Measurements from ENCODE around the gene HDAC10.
"Not testable (repeated sequence)": the region's sequence is repeated elsewhere in the genome, so short reads cannot be mapped to it uniquely, and the experiment has no call there.

DNA sequence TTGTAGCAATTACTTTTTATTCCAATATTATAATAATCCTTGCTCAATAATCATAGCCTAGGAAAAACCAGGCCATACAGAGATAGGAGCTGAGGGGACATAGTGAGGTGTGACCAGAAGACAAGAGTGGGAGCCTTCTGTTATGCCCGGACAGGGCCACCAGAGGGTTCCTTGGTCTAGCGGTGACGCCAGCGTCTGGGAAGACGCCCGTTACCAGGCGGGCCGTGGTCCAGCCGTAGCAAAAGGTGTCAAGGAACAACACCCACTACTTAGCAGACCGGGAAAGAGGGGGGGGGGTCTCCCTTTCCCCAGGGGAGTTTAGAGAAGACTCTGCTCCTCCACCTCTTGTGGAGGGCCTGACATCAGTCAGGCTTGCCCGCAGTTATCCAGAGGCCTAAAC, 22.3 kb upstream of the HDAC10 start:
- TF ChIP-seq EZH2 (IDR thresholded peaks at IDR 0.05; ENCODE audit: borderline replicate concordance): not testable (repeated sequence)
- TF ChIP-seq, protein P1, sequence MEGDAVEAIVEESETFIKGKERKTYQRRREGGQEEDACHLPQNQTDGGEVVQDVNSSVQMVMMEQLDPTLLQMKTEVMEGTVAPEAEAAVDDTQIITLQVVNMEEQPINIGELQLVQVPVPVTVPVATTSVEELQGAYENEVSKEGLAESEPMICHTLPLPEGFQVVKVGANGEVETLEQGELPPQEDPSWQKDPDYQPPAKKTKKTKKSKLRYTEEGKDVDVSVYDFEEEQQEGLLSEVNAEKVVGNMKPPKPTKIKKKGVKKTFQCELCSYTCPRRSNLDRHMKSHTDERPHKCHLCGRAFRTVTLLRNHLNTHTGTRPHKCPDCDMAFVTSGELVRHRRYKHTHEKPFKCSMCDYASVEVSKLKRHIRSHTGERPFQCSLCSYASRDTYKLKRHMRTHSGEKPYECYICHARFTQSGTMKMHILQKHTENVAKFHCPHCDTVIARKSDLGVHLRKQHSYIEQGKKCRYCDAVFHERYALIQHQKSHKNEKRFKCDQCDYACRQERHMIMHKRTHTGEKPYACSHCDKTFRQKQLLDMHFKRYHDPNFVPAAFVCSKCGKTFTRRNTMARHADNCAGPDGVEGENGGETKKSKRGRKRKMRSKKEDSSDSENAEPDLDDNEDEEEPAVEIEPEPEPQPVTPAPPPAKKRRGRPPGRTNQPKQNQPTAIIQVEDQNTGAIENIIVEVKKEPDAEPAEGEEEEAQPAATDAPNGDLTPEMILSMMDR (IDR thresholded peaks at IDR 0.05; ENCODE audit: poor library complexity): not testable (repeated sequence)
